Stimulated activated CD4-positive, alpha-beta T cell treated with anti-CD3 and anti-CD28 coated beads, TNF-alpha, amount 100 ng/mL, for 24 hours (primary cell): ENCODE results near the gene CRYBG1.

ENCODE experiments used
- DNase-seq, 3 experiments: peaks; one replicate each; pipeline ENCODE4 v3.0.0-alpha.2; 2020; ENCODE audit warnings: low read depth in 3 of 3

The CRYBG1 gene

GRCh38 chr6:106525107-106525881 lies 164.8 kb downstream of the CRYBG1 start:
- DNase-seq: no peak

GRCh38 chr6:106525882-106526275 lies 165.4 kb downstream of the CRYBG1 start:
- no peak for DNase-seq

- no peak for DNase-seq
Measured at GRCh38 chr6:106527117-106527516, 166.6 kb downstream of the CRYBG1 start.

- DNase-seq: no peak
Measured at GRCh38 chr6:106527979-106528378, 167.5 kb downstream of the CRYBG1 start.

GRCh38 chr6:106528521-106528920 lies 168.0 kb downstream of the CRYBG1 start:
- DNase-seq: no peak

GRCh38 chr6:106529438-106529837 lies 168.9 kb downstream of the CRYBG1 start:
- no peak for DNase-seq

GRCh38 chr6:106530026-106530425 lies 169.5 kb downstream of the CRYBG1 start:
- DNase-seq: no peak

- DNase-seq: no peak
Measured at GRCh38 chr6:106530502-106530901, 170.0 kb downstream of the CRYBG1 start.

- no peak for DNase-seq
Measured at GRCh38 chr6:106533054-106533453, 172.5 kb downstream of the CRYBG1 start.

GRCh38 chr6:106534004-106534403 lies 173.5 kb downstream of the CRYBG1 start:
- DNase-seq: no peak

- DNase-seq: peak in 2 of 3 experiments; percentile 51 to 55
Measured at GRCh38 chr6:106534564-106534982, 174.1 kb downstream of the CRYBG1 start.

- no peak for DNase-seq
Measured at GRCh38 chr6:106535012-106535411, 174.5 kb downstream of the CRYBG1 start.

- DNase-seq: no peak
Measured at GRCh38 chr6:106536357-106536756, 175.8 kb downstream of the CRYBG1 start.

- no peak for DNase-seq
Measured at GRCh38 chr6:106536851-106537250, 176.3 kb downstream of the CRYBG1 start.

- no peak for DNase-seq
Measured at GRCh38 chr6:106537662-106538061, 177.1 kb downstream of the CRYBG1 start.

- no peak for DNase-seq
Measured at GRCh38 chr6:106538145-106538544, 177.6 kb downstream of the CRYBG1 start.

GRCh38 chr6:106539936-106540335 lies 179.4 kb downstream of the CRYBG1 start:
- DNase-seq: no peak

- DNase-seq: no peak
Measured at GRCh38 chr6:106540432-106540831, 179.9 kb downstream of the CRYBG1 start.

GRCh38 chr6:106540907-106541306 lies 180.4 kb downstream of the CRYBG1 start:
- no peak for DNase-seq

- no peak for DNase-seq
Measured at GRCh38 chr6:106546261-106546690, 185.8 kb downstream of the CRYBG1 start.

- no peak for DNase-seq
Measured at GRCh38 chr6:106546691-106547414, 186.3 kb downstream of the CRYBG1 start.

- DNase-seq: peak in 1 of 3 experiments; percentile 25
Measured at GRCh38 chr6:106547601-106548453, 187.3 kb downstream of the CRYBG1 start.
